Activated CD4-positive, alpha-beta T cell treated with anti-CD3 and anti-CD28 coated beads for 24 hours (primary cell): Measurements from ENCODE around the gene OTOG.
"Not testable (repeated sequence)": the region's sequence is repeated elsewhere in the genome, so short reads cannot be mapped to it uniquely, and the experiment has no call there.

Experiments
- DNase-seq, 2 donors: peaks; one replicate each; pipeline ENCODE4 v3.0.0-alpha.2; 2020; ENCODE audit warnings: low read depth in 2 of 2

The OTOG gene

GRCh38 chr11:17605651-17606122 is 58.6 kb downstream of the OTOG start:
- DNase-seq, result no peak

- no peak for DNase-seq
Measured at GRCh38 chr11:17606233-17607082, 59.4 kb downstream of the OTOG start.

- no peak for DNase-seq
Measured at GRCh38 chr11:17607083-17607429, 60.0 kb downstream of the OTOG start.

GRCh38 chr11:17607591-17608570 is 60.8 kb downstream of the OTOG start:
- DNase-seq, result no peak

GRCh38 chr11:17608821-17609220 is 61.8 kb downstream of the OTOG start:
- no peak for DNase-seq

GRCh38 chr11:17609291-17610084 is 62.4 kb downstream of the OTOG start:
- DNase-seq, result no peak

- no peak for DNase-seq
Measured at GRCh38 chr11:17610085-17610894, 63.2 kb downstream of the OTOG start.

GRCh38 chr11:17611049-17611448 is 64.0 kb downstream of the OTOG start:
- DNase-seq, result no peak

GRCh38 chr11:17611503-17612220 is 64.6 kb downstream of the OTOG start:
- DNase-seq, result no peak

- no peak for DNase-seq
Measured at GRCh38 chr11:17612221-17613188, 65.4 kb downstream of the OTOG start.

GRCh38 chr11:17613428-17613962 is 66.4 kb downstream of the OTOG start:
- DNase-seq, result no peak

- no peak for DNase-seq
Measured at GRCh38 chr11:17613983-17614382, 66.9 kb downstream of the OTOG start.

- not testable (repeated sequence) for DNase-seq
Measured at GRCh38 chr11:17622711-17623110, 75.7 kb downstream of the OTOG start.

- DNase-seq, result no peak
Measured at GRCh38 chr11:17629113-17629512, 82.1 kb downstream of the OTOG start.

GRCh38 chr11:17630936-17631335 is 83.9 kb downstream of the OTOG start:
- DNase-seq, result no peak

- DNase-seq, result no peak
Measured at GRCh38 chr11:17631702-17632365, 84.8 kb downstream of the OTOG start.

- no peak for DNase-seq
Measured at GRCh38 chr11:17633279-17633986, 86.4 kb downstream of the OTOG start.
